KG1 (cell line): ENCODE measurements around the gene PPP3CA.
"Not testable (repeated sequence)": the region's sequence is repeated elsewhere in the genome, so short reads cannot be mapped to it uniquely, and the experiment has no call there.

Source experiments
- DNase-seq: peaks from one replicate; lab custom pipeline; 2025; lab: John Stamatoyannopoulos, UW

Gene PPP3CA

GRCh38 chr4:101141855-101142254, 205.5 kb downstream of the PPP3CA start:
- DNase-seq = no peak

GRCh38 chr4:101141230-101141629, 206.1 kb downstream of the PPP3CA start:
- DNase-seq = no peak

GRCh38 chr4:101140228-101140627, 207.1 kb downstream of the PPP3CA start:
- no peak for DNase-seq

GRCh38 chr4:101136373-101137370, 210.7 kb downstream of the PPP3CA start:
- DNase-seq = no peak

- DNase-seq = no peak
Observed at GRCh38 chr4:101135371-101136010, 211.8 kb downstream of the PPP3CA start.

- DNase-seq = not testable (repeated sequence)
Observed at GRCh38 chr4:101131058-101131457, 216.3 kb downstream of the PPP3CA start.

GRCh38 chr4:101128898-101129297, 218.4 kb downstream of the PPP3CA start:
- DNase-seq = not testable (repeated sequence)

- no peak for DNase-seq
Observed at GRCh38 chr4:101128473-101128872, 218.9 kb downstream of the PPP3CA start.

- DNase-seq = no peak
Observed at GRCh38 chr4:101127176-101127790, 220.0 kb downstream of the PPP3CA start.

- DNase-seq = no peak
Observed at GRCh38 chr4:101126059-101126458, 221.3 kb downstream of the PPP3CA start.

GRCh38 chr4:101125045-101125942, 222.0 kb downstream of the PPP3CA start:
- DNase-seq = no peak

- no peak for DNase-seq
Observed at GRCh38 chr4:101123231-101123630, 224.1 kb downstream of the PPP3CA start.

- DNase-seq = no peak
Observed at GRCh38 chr4:101122019-101122418, 225.3 kb downstream of the PPP3CA start.

- DNase-seq = no peak
Observed at GRCh38 chr4:101119141-101119540, 228.2 kb downstream of the PPP3CA start.

GRCh38 chr4:101118617-101119016, 228.7 kb downstream of the PPP3CA start:
- DNase-seq = no peak

- no peak for DNase-seq
Observed at GRCh38 chr4:101115887-101116286, 231.4 kb downstream of the PPP3CA start.

- DNase-seq = no peak
Observed at GRCh38 chr4:101114936-101115372, 232.4 kb downstream of the PPP3CA start.

- DNase-seq = no peak
Observed at GRCh38 chr4:101104312-101105052, 242.8 kb downstream of the PPP3CA start.

- DNase-seq = peak; percentile 60
Observed at GRCh38 chr4:101103381-101104142, 243.8 kb downstream of the PPP3CA start.

GRCh38 chr4:101102114-101102742, 245.1 kb downstream of the PPP3CA start:
- no peak for DNase-seq
